ENCODE measurements around the gene SH2D5. TPM values are rescaled to one million over a fixed set of nuclear protein-coding genes. Genes with fewer than 3 reads are reported as not detected.

Gene SH2D5
- polyA plus RNA-seq, 1 donor from 2014 or later: 14.1 TPM

DNA sequence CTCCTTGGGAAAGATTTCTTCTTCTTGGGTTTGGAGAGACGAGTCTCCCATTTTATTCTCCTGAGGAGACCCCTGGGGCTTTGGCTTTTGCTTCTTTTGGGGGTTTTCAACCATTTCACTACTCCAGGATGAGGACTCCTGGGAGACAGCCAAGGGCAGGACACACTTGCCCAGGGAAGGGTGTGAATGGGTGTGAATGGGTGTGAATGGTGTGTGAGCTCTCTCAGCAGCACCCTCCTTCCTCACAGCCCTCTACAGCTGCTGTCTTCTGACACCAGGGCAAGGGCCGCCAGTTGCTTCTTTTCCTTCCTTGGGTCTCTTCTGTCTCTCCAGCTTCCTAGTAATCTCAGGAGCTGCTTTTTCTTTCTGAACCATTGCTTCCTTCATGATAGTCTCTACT lies 38.9 kb downstream of the SH2D5 start:
- no peak overlapping the region for H3K9ac ChIP-seq (ENCODE audit: low read length)
- H3K79me2 ChIP-seq (replicated peaks; ENCODE audit: insufficient read depth, low read length): no peaks in the 10 kb centered on the region
- H3K36me3 ChIP-seq (ENCODE audit: insufficient read depth, low read length): no peaks in the 10 kb centered on the region
- no peaks in the 10 kb centered on the region for H3K27me3 ChIP-seq (ENCODE audit: insufficient read depth, low read depth, low read length)
- no peaks in the 10 kb centered on the region for H3F3A ChIP-seq (ENCODE audit: insufficient read depth, low read length, poor library complexity, severe bottlenecking)
- H2AFZ ChIP-seq (ENCODE audit: low read depth, low read length): no peak overlapping the region
- no peak for TF ChIP-seq MXI1 (conservative IDR thresholded peaks at IDR 0.05; ENCODE audit: poor library complexity, severe bottlenecking)
- no peak for TF ChIP-seq TAF1 (IDR thresholded peaks at IDR 0.05; ENCODE audit: low read depth)
- TF ChIP-seq, protein P1, sequence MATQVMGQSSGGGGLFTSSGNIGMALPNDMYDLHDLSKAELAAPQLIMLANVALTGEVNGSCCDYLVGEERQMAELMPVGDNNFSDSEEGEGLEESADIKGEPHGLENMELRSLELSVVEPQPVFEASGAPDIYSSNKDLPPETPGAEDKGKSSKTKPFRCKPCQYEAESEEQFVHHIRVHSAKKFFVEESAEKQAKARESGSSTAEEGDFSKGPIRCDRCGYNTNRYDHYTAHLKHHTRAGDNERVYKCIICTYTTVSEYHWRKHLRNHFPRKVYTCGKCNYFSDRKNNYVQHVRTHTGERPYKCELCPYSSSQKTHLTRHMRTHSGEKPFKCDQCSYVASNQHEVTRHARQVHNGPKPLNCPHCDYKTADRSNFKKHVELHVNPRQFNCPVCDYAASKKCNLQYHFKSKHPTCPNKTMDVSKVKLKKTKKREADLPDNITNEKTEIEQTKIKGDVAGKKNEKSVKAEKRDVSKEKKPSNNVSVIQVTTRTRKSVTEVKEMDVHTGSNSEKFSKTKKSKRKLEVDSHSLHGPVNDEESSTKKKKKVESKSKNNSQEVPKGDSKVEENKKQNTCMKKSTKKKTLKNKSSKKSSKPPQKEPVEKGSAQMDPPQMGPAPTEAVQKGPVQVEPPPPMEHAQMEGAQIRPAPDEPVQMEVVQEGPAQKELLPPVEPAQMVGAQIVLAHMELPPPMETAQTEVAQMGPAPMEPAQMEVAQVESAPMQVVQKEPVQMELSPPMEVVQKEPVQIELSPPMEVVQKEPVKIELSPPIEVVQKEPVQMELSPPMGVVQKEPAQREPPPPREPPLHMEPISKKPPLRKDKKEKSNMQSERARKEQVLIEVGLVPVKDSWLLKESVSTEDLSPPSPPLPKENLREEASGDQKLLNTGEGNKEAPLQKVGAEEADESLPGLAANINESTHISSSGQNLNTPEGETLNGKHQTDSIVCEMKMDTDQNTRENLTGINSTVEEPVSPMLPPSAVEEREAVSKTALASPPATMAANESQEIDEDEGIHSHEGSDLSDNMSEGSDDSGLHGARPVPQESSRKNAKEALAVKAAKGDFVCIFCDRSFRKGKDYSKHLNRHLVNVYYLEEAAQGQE (IDR thresholded peaks at IDR 0.05; ENCODE audit: borderline replicate concordance): no peak
- no peak for TF ChIP-seq EP300 (conservative IDR thresholded peaks at IDR 0.05; ENCODE audit: poor library complexity, severe bottlenecking)
- no peak for TF ChIP-seq POLR2AphosphoS5 (IDR thresholded peaks at IDR 0.05)
- no peak for TF ChIP-seq SMC3 (conservative IDR thresholded peaks at IDR 0.05; ENCODE audit: poor library complexity)
- TF ChIP-seq EZH2 (IDR thresholded peaks at IDR 0.05; ENCODE audit: borderline replicate concordance, insufficient read depth, low read length, poor library complexity, severe bottlenecking): no peak
- H3K4me3 ChIP-seq (ENCODE audit: low read length): no peak overlapping the region
- H3K9me2 ChIP-seq (ENCODE audit: insufficient read depth, low read length): no peaks in the 10 kb centered on the region
- no peak overlapping the region for H3K4me2 ChIP-seq (ENCODE audit: low read length)
- no peak overlapping the region for H3K27ac ChIP-seq (ENCODE audit: low read length)
- no peaks in the 10 kb centered on the region for H4K20me1 ChIP-seq (ENCODE audit: insufficient read depth)
- no peaks in the 10 kb centered on the region for H3K9me3 ChIP-seq (ENCODE audit: low read length)

DNA sequence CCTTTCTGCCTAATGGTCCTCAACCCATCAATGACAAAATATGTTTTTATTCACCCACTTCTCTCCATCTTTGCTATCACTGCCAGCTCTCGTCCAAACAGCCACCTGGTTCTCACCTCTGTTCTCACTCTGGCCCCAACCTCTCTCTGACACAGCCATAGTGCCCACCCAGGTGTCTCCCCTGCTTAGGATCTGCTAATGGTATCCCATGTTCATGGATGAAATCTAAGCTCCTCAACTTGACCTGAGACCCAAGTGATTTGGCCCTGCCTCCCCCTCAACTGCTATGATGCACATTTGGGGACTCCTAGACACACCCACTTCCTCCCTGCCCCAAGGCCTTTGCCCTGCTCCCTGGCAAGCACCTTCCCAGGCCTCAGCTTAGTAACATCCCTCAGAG lies 40.6 kb downstream of the SH2D5 start:
- H4K20me1 ChIP-seq (ENCODE audit: insufficient read depth): no peaks in the 10 kb centered on the region
- no peaks in the 10 kb centered on the region for H3F3A ChIP-seq (ENCODE audit: insufficient read depth, low read length, poor library complexity, severe bottlenecking)
- H3K9me2 ChIP-seq (ENCODE audit: insufficient read depth, low read length): no peaks in the 10 kb centered on the region
- no peaks in the 10 kb centered on the region for H3K9me3 ChIP-seq (ENCODE audit: low read length)
- H2AFZ ChIP-seq (ENCODE audit: low read depth, low read length): no peak overlapping the region
- H3K9ac ChIP-seq (ENCODE audit: low read length): no peak overlapping the region
- H3K36me3 ChIP-seq (ENCODE audit: insufficient read depth, low read length): no peaks in the 10 kb centered on the region
- no peak overlapping the region for H3K4me3 ChIP-seq (ENCODE audit: low read length)
- H3K27ac ChIP-seq (ENCODE audit: low read length): no peak overlapping the region
- no peak for TF ChIP-seq POLR2AphosphoS5 (IDR thresholded peaks at IDR 0.05)
- no peak for TF ChIP-seq EZH2 (IDR thresholded peaks at IDR 0.05; ENCODE audit: borderline replicate concordance, insufficient read depth, low read length, poor library complexity, severe bottlenecking)
- TF ChIP-seq EP300 (conservative IDR thresholded peaks at IDR 0.05; ENCODE audit: poor library complexity, severe bottlenecking): no peak
- TF ChIP-seq SMC3 (conservative IDR thresholded peaks at IDR 0.05; ENCODE audit: poor library complexity): no peak
- TF ChIP-seq, protein P2, sequence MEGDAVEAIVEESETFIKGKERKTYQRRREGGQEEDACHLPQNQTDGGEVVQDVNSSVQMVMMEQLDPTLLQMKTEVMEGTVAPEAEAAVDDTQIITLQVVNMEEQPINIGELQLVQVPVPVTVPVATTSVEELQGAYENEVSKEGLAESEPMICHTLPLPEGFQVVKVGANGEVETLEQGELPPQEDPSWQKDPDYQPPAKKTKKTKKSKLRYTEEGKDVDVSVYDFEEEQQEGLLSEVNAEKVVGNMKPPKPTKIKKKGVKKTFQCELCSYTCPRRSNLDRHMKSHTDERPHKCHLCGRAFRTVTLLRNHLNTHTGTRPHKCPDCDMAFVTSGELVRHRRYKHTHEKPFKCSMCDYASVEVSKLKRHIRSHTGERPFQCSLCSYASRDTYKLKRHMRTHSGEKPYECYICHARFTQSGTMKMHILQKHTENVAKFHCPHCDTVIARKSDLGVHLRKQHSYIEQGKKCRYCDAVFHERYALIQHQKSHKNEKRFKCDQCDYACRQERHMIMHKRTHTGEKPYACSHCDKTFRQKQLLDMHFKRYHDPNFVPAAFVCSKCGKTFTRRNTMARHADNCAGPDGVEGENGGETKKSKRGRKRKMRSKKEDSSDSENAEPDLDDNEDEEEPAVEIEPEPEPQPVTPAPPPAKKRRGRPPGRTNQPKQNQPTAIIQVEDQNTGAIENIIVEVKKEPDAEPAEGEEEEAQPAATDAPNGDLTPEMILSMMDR (IDR thresholded peaks at IDR 0.05; ENCODE audit: poor library complexity, severe bottlenecking): no peak
- TF ChIP-seq, protein P1 (IDR thresholded peaks at IDR 0.05; ENCODE audit: borderline replicate concordance): no peak
- TF ChIP-seq RAD21 (conservative IDR thresholded peaks at IDR 0.05): no peak
- TF ChIP-seq TAF1 (IDR thresholded peaks at IDR 0.05; ENCODE audit: low read depth): no peak
- TF ChIP-seq MXI1 (conservative IDR thresholded peaks at IDR 0.05; ENCODE audit: poor library complexity, severe bottlenecking): no peak
- H3K4me2 ChIP-seq (ENCODE audit: low read length): no peak overlapping the region
- no peaks in the 10 kb centered on the region for H3K27me3 ChIP-seq (ENCODE audit: insufficient read depth, low read depth, low read length)
- no peaks in the 10 kb centered on the region for H3K79me2 ChIP-seq (replicated peaks; ENCODE audit: insufficient read depth, low read length)
